ENCODE measurements around the gene CCL18.
"Not testable (repeated sequence)": the region's sequence is repeated elsewhere in the genome, so short reads cannot be mapped to it uniquely, and the experiment has no call there.

The CCL18 gene

DNA sequence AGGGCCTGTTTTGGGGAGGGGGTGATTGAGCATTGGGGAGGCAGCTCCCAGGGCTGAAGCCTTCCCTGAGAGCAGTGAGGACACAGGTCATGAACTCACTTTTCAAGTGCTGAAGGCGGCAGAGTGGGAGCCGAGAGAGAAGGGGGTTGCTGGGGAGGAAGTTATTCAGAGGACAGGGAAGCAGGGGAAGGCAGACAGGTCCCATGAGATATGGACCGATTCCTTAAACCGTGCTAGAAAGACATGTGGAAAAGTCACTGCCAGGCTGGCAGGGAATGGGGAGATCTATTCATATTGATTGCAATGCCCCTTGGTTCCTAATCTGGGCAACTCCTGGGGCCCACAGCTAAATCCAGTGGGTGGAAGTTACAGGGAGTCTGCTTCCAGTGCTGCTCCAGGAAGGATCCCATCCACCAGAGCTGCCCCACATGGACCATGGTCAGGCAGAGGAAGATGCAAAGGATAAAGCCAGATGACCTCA is 40.7 kb downstream of the CCL18 start:
- DNase-seq = no peak

DNA sequence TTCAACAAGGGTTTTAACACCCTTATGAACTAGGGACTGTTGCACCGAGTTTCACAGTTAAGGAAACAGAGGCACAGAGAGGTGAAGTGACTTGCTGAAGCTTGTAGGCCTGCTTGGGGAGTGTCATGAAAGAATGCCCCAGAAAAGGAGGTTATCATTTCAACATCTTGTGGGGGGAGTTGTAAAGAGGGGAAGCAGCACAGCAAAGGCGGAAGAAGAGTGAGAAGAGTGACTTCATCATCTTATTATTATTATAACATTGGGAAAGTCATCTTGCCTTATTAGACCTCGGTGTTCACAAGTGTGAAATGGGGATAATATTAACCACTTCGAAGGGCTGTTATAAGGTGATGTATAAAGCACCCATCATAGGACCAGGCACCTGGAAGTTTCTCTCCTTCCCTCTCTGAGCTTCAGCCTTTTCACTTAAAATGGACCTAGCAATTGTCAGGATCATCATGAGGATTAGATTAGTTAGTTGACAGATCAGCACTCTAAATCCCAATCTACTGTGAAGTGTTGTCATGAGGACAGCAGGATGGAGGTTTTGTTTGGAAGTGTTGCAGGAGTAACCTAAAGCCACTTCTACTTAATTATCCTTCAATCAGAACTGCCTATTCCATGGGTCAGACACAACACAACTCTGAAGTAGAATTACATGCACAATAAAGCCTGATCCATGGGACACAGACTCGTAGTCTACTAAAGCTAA is 41.9 kb downstream of the CCL18 start:
- DNase-seq = no peak

DNA sequence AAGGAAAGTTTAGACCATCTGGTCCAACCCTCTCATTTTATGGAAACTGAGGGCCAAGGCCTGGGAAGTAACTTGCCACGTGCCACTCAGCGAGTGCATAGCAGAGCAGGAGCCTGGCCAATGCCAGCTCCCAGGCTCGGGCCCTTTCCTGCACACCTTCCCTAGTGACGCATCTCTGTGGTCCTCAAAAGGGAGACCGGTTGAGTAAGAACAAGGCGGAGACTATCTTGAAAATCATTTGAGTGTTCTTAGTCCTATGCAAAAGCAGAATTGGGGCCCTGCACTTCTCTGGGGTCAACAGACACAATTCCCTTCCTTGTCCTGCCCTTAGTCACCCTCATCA is 42.4 kb downstream of the CCL18 start:
- no peak for DNase-seq

DNA sequence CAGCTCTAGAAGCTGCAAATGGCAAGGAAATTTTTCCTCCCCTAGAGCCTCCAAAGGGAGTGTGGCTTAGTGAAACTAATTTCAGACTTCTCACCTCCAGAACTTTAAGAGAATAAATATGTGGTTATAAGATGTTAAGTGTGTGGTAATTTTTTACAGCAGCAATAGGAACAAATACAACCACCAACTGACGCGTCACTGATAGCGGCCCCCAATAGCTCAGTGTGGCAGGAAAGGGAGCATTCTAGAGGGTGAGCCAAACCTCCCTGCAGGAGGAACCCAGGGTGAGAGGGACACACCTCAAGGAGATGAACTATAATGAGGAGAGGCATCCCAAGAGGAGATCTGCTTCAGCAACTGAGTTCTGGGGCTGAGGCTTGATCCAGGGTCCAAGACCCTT is 43.6 kb downstream of the CCL18 start:
- no peak for DNase-seq

DNA sequence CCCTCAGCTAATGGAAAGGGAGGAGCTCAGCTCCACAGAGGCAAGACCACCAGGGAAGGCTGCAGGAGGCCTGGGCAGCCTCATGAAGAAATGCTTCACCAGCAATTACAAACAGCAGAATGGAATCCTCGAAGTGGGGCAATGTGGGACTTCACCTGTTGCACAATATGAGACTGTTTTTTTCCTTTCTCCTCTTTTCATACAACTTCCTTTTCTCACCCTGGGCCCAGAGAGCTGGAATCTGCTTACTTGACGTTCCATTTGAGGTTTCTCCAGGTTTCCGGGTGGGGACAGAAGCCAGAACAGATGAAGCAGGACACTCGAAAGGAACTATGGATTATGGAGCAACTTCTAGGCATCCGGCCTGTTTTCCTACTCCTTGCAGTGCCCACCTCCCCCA is 44.2 kb downstream of the CCL18 start:
- DNase-seq = not testable (repeated sequence)

DNA sequence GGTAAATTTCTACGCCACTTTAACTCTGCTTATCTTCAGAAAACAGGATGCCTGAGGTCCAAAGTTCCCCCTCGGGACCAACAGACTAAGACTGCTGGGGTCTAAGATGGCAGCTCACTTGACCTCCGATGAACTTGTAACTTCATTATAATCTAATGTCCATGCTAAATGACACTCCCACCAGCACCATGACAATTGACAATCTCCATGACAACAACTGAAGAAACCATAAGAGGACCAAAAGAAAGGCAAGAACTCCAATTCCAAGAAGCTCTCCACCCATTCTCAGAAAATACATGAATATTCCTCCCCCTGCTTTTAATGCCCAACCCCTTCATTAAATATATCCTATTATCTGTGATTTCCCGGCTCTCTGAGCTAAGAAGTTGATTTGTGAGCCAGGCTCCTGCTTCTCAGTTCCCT is 47.0 kb downstream of the CCL18 start:
- DNase-seq = no peak

DNA sequence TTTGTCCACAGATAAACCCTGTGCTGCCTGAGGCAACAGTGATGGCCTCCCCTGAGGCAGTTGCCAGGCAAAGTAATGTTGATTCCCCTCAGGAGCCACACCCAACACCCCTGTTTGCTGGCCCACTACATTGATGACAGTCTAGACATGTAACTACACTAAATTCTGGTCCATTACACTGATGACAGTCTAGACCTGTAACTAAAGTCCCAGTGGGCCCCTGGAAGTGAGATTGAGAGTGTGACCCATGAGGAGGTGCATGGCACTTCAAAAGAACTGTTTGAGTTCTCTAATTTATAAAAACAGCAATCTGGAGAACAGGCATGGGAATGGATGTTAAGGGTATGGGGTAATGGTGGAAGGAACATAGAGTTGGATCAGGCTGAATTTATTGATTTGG is 48.5 kb downstream of the CCL18 start:
- DNase-seq = no peak

DNA sequence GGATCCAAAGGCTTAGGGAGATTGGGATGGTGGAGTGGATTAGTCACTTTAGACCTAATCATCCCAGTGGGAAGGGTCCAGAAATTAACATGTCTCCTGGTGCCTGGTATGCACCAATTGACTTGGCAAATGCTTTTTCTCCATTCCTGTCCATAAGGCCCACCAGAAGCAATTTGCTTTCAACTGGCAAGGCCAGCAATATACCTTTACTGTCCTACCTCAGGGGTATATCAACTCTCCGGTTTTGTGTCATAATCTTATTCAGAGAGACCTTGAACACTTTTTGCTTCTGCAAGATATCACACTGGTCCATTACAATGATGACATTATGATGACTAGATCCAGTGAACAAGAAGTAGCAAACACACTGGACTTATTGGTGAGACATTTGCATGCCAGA is 49.1 kb downstream of the CCL18 start:
- DNase-seq = not testable (repeated sequence)

DNA sequence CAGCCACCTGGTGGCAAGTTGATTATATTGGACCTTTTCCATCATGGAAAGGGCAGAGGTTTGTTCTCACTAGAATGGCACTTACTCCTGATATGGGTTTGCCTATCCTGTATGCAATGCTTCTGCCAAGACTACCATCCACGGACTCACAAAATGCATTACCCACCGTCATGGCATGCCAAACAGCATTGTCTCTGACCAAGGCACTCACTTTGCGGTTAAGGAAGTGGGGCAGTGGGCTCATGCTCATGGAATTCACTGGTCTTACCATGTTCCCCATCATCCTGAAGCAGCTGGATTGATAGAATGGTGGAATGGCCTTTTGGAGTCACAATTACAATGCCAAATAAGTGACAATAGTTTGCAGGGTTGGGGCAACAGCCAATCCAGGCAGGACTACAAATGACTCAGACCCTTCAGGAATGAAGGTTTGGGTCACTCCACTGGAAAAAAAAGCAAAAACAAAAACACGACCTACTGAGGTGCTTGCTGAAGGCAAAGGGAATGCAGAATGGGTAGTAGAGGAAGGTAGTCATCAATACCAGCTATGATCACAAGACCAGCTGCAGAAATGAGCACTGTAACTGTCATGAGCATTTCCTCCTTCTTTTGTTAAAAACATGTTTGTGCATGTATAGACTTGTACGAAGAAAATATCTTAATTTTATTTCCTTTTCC is 51.0 kb downstream of the CCL18 start:
- DNase-seq = not testable (repeated sequence)

DNA sequence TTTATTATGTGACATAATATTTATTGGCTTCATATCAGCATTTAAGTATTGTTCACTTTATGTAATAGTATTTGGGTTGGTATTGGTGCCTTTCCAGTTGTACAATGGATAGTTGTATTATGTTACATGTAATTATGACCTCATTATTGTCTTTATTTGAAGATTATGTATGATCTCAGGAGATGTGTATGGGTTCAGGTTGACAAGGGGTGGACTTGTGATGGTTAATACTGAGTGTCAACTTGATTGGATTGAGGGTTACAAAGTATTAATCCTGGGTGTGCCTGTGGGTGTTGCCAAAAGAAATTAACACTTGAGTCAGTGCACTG is 51.5 kb downstream of the CCL18 start:
- not testable (repeated sequence) for DNase-seq

DNA sequence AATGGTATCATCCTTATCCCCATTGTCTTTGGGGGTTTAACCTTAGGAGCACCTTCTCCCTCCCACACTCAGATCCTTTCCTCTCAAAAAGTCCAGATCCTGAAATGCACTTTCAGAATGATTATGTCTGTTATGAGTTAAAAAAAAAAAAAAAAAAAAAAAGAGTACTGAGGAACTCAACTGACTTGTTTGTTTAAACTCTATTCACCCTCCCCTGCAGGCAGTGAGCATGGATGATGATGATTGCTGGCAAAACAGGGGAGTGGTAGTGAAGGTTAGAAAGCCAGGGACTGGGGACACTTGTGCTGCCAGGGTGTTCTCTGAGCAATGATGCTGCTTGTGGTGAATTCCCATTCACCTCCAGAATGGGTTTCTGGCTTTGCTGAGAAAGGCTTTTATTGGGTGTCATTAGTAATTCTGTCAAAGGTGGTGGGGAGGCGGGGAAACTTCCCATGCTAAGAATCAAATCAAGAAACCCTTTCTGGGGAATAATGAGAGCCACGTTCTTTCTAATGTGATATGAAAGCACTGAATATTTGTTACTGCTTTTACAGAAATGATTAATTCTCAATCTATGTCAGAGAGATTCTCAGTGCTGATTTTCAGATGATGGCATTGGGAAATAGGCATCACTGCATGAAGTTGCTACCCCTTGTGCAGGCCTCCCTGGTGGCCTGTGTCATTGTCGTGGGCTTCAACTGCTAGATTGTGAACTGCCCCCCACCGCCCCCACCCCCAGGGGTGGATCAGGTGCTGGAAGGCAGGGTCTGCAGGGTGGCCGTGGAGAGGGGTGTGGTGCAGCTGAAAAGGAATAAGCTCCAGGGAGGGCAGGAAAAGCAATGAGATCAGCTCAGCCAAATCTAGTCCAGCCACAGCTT is 53.7 kb downstream of the CCL18 start:
- DNase-seq = no peak

DNA sequence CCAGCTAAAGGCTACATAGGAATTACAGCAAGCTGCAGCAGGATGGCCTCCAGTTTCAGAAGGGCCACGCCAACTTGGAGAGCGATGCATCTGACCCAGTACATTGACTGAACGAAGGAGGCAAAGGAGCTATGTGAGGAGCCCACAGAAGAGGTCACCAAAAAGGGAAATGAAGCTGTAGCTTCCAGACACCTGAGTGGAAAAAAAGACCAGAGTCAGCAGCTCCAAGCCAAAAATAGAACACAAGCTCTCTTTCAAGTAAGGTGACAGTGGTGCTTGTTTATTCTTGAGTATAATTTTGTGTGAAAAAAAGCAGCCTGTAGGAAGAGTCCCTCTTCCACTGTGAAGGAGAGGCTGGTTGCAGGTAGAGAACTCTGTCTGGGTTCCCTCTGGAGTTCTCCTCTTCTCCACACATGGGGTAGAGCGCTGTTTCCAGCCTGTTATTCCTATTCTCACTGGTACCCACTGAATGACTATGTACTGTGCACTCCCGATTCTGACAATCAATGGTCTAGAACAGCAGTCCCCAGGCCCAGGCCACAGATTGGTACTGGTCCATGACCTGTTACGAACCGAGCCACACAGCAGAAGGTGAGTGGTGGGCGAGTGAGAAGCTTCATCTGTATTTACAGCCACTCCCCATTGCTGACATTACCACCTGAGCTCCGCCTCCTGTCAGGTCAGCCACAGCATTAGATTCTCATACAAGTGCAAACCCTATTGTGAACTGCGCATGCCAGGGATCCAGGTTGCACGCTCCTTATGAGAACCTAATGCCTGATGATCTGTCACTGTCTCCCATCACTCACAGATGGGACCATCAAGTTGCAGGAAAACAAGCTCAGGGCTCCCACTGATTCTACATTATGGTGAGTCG is 54.6 kb downstream of the CCL18 start:
- DNase-seq = no peak

DNA sequence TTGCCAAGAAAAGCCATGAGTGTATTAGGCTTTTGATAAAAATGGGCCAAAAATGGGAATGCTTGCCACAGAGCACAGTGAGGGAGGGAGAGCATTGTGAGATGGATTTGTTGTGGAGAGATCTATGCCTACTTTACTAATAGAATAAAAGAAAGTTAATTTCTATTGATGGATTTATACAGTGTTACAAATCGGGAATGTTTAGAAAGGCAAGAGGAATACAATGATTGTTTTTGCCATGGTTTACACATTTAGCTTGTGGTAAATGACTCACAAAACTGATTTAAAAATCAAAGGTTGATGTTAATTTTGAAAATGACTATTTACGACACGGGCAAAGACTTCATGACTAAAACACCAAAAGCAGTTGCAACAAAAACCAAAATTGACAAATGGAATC is 56.1 kb downstream of the CCL18 start:
- no peak for DNase-seq

DNA sequence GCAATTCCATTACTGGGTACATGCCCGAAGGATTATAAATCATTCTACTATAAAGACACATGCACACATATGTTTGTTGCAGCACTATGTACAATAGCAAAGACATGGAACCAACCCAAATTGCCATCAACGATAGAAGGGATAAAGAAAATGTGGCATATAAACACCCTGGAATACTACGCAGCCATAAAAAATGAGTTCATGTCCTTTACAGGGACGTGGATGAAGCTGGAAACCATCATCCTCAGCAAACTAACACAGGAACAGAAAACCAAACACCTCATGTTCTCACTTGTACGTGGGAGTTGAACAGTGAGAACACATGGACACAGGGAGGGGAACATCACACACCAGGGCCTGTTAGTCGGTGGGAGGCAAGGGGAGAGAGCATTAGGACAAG is 57.0 kb downstream of the CCL18 start:
- DNase-seq = not testable (repeated sequence)
